Uterus (tissue), 2 donors: ENCODE data around the gene LRP2BP.

ENCODE experiments used
- POLR2A ChIP-seq, 2 donors: fragments of 450-650 bp; IDR thresholded peaks; one replicate each; pipeline ENCODE4 v1.6.1; 2016; ENCODE audit warnings: antibody characterized with exemption in 2 of 2, mild to moderate bottlenecking in 1 of 2, moderate library complexity in 1 of 2
- TF ChIP-seq, protein P1 (sequence below), 4 experiments: fragments of 200-600 bp in 2 of 4; fragments of 450-650 bp in 2 of 4; sonication (generic) in 2 of 4; IDR thresholded peaks; one replicate each; pipeline ENCODE4 v1.5.1; 2016 to 2019; ENCODE audit warnings: antibody characterized with exemption in 4 of 4, mild to moderate bottlenecking in 2 of 4, moderate library complexity in 1 of 4

DNA sequence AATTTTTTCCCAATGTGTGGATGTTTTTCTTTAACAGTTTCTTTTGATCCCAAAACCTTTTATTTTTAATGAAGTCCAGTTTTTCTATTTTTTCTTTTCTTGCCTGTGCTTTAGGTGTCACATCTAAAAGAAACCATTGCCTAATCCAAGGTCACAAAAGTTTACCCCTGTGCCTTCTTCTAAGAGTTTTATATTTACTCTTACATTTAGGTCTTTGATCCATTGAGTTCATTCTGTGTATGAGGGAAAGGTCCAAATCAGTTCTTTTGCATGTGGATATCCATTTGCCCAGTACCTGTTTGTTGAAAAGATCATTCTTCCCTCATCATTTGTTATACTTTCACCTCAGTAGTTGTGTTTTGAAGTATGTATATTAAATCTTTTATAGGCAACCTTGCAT is 13.0 kb downstream of the LRP2BP start:
- TF ChIP-seq POLR2A (IDR thresholded peaks at IDR 0.05) = no peak
- TF ChIP-seq, protein P1, sequence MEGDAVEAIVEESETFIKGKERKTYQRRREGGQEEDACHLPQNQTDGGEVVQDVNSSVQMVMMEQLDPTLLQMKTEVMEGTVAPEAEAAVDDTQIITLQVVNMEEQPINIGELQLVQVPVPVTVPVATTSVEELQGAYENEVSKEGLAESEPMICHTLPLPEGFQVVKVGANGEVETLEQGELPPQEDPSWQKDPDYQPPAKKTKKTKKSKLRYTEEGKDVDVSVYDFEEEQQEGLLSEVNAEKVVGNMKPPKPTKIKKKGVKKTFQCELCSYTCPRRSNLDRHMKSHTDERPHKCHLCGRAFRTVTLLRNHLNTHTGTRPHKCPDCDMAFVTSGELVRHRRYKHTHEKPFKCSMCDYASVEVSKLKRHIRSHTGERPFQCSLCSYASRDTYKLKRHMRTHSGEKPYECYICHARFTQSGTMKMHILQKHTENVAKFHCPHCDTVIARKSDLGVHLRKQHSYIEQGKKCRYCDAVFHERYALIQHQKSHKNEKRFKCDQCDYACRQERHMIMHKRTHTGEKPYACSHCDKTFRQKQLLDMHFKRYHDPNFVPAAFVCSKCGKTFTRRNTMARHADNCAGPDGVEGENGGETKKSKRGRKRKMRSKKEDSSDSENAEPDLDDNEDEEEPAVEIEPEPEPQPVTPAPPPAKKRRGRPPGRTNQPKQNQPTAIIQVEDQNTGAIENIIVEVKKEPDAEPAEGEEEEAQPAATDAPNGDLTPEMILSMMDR (IDR thresholded peaks at IDR 0.05) = no peak
